GM18499 (cell line): Measurements from ENCODE around the gene ASCL5.

Experiments
- ATAC-seq: cut with Tn5 transposase; IDR thresholded peaks from one replicate; pipeline ENCODE4 v1.9.1; 2021; ENCODE audit warnings: moderate number of reproducible peaks; ENCODE audit not compliant: insufficient read depth, unreplicated experiment

Gene ASCL5

GRCh38 chr1:201154389-201155165, 27.6 kb upstream of the ASCL5 start, which contains the start of gene TMEM9:
Gene TMEM9 (minus strand): TSS chr1:201154474. CDS start chr1:201153923, 551 bp downstream.
- peak; percentile 79 for ATAC-seq

- ATAC-seq, result peak; percentile 12
Measured at GRCh38 chr1:201153474-201154388, 26.7 kb upstream of the ASCL5 start.

GRCh38 chr1:201149400-201149799, 22.4 kb upstream of the ASCL5 start:
- ATAC-seq, result no peak

GRCh38 chr1:201147396-201148015, 20.5 kb upstream of the ASCL5 start:
- ATAC-seq, result no peak

- no peak for ATAC-seq
Measured at GRCh38 chr1:201146626-201147390, 19.8 kb upstream of the ASCL5 start.

GRCh38 chr1:201145816-201146215, 18.8 kb upstream of the ASCL5 start:
- no peak for ATAC-seq

- no peak for ATAC-seq
Measured at GRCh38 chr1:201145132-201145531, 18.1 kb upstream of the ASCL5 start.

- ATAC-seq, result no peak
Measured at GRCh38 chr1:201144701-201145100, 17.7 kb upstream of the ASCL5 start.

GRCh38 chr1:201143726-201144635, 17.0 kb upstream of the ASCL5 start:
- ATAC-seq, result no peak

GRCh38 chr1:201142849-201143725, 16.1 kb upstream of the ASCL5 start:
- ATAC-seq, result no peak

- no peak for ATAC-seq
Measured at GRCh38 chr1:201142011-201142848, 15.2 kb upstream of the ASCL5 start.

- no peak for ATAC-seq
Measured at GRCh38 chr1:201141418-201141817, 14.4 kb upstream of the ASCL5 start.

GRCh38 chr1:201140941-201141260, 13.9 kb upstream of the ASCL5 start:
- ATAC-seq, result no peak

- ATAC-seq, result no peak
Measured at GRCh38 chr1:201140235-201140940, 13.4 kb upstream of the ASCL5 start.

- ATAC-seq, result no peak
Measured at GRCh38 chr1:201139756-201140155, 12.8 kb upstream of the ASCL5 start.

GRCh38 chr1:201139306-201139705, 12.3 kb upstream of the ASCL5 start:
- ATAC-seq, result no peak

- no peak for ATAC-seq
Measured at GRCh38 chr1:201138311-201138840, 11.4 kb upstream of the ASCL5 start.
